M059J (cell line): Measurements from ENCODE around the gene SDSL. TPM values are rescaled to one million over a fixed set of nuclear protein-coding genes. Genes with fewer than 3 reads are reported as not detected.

Experiments
- DNase-seq: peaks from one replicate; pipeline ENCODE4 v3.0.0-alpha.2; 2012; ENCODE audit warnings: low read depth
- total RNA-seq: library from RNA; depleted of rRNA; stranded (reverse); fragments of >200 nt; shearing (Covaris generic); gene quantifications from 2 replicates; pipeline ENCODE4 v1.2.3, GENCODE V29; 2014

Gene SDSL
- total RNA-seq, 1 experiment from 2014 or later = 6.7 TPM

- DNase-seq = no peak
Measured at GRCh38 chr12:113396200-113396599, 26.0 kb upstream of the SDSL start.

- DNase-seq = no peak
Measured at GRCh38 chr12:113396828-113397496, 25.2 kb upstream of the SDSL start.

- no peak for DNase-seq
Measured at GRCh38 chr12:113397497-113398197, 24.5 kb upstream of the SDSL start.

- DNase-seq = no peak
Measured at GRCh38 chr12:113398346-113399290, 23.6 kb upstream of the SDSL start.

- no peak for DNase-seq
Measured at GRCh38 chr12:113399490-113399889, 22.7 kb upstream of the SDSL start.

- DNase-seq = no peak
Measured at GRCh38 chr12:113400362-113400761, 21.8 kb upstream of the SDSL start.

GRCh38 chr12:113401066-113402000, 20.8 kb upstream of the SDSL start:
- no peak for DNase-seq

- DNase-seq = no peak
Measured at GRCh38 chr12:113402586-113403260, 19.5 kb upstream of the SDSL start.

GRCh38 chr12:113403435-113404415, 18.5 kb upstream of the SDSL start, which contains the start of gene SDS:
TSS of gene SDS (minus strand) at chr12:113403887. CDS start at chr12:113399708, 4,179 bp downstream.
- peak; percentile 56 for DNase-seq

GRCh38 chr12:113405694-113406093, 16.5 kb upstream of the SDSL start:
- no peak for DNase-seq

- peak; percentile 58 for DNase-seq
Measured at GRCh38 chr12:113407931-113408600, 14.1 kb upstream of the SDSL start.

- DNase-seq = no peak
Measured at GRCh38 chr12:113408756-113409298, 13.4 kb upstream of the SDSL start.

GRCh38 chr12:113409462-113410124, 12.6 kb upstream of the SDSL start:
- DNase-seq = no peak

GRCh38 chr12:113413488-113413939, 8.7 kb upstream of the SDSL start:
- DNase-seq = peak; percentile 58

- no peak for DNase-seq
Measured at GRCh38 chr12:113414519-113415038, 7.6 kb upstream of the SDSL start.

- peak; percentile 60 for DNase-seq
Measured at GRCh38 chr12:113416091-113416754, 6.0 kb upstream of the SDSL start.
